Uterus (tissue), 4 donors: ENCODE results near the gene GALNTL6. TPM values are rescaled to one million over a fixed set of nuclear protein-coding genes. Genes with fewer than 3 reads are reported as not detected.

Experiments
- DNase-seq, 2 donors: peaks; one replicate each; pipeline ENCODE4 v3.0.0-alpha.2; 2019 to 2020
- H3K27ac ChIP-seq, 2 donors: fragments of 200-600 bp; sonication (generic); 1 replicate in 1 of 2; 2 replicates in 1 of 2; pipeline ENCODE4 v1.5.1; 2016 to 2018
- H3K27me3 ChIP-seq, 2 donors: fragments of 200-600 bp; sonication (generic); one replicate each; pipeline ENCODE4 v1.5.1; 2018 to 2019; ENCODE audit warnings: control low read depth in 1 of 2
- H3K36me3 ChIP-seq, 2 donors: fragments of 200-600 bp; sonication (generic); one replicate each; pipeline ENCODE4 v1.5.1; 2019; ENCODE audit warnings: control low read depth in 1 of 2
- H3K4me1 ChIP-seq, 2 donors: fragments of 200-600 bp; sonication (generic); one replicate each; pipeline ENCODE4 v1.5.1; 2018 to 2019; ENCODE audit warnings: control low read depth in 1 of 2
- H3K4me3 ChIP-seq, 2 donors: fragments of 200-600 bp; sonication (generic); 1 replicate in 1 of 2; 2 replicates in 1 of 2; pipeline ENCODE4 v1.5.1; 2018 to 2019; ENCODE audit warnings: mild to moderate bottlenecking in 1 of 2
- H3K9me3 ChIP-seq, 2 donors: fragments of 200-600 bp; sonication (generic); one replicate each; pipeline ENCODE4 v1.5.1; 2019; ENCODE audit warnings: control low read depth in 1 of 2
- CTCF ChIP-seq, 4 experiments: fragments of 200-600 bp in 2 of 4; fragments of 450-650 bp in 2 of 4; sonication (generic) in 2 of 4; IDR thresholded peaks; one replicate each; pipeline ENCODE4 v1.5.1; 2016 to 2019; ENCODE audit warnings: antibody characterized with exemption in 4 of 4, mild to moderate bottlenecking in 2 of 4, moderate library complexity in 1 of 4
- POLR2A ChIP-seq, 2 donors: fragments of 450-650 bp; IDR thresholded peaks; one replicate each; pipeline ENCODE4 v1.6.1; 2016; ENCODE audit warnings: antibody characterized with exemption in 2 of 2, mild to moderate bottlenecking in 1 of 2, moderate library complexity in 1 of 2
- intact Hi-C: fragments of 100-400 bp; cut with DNase I; formaldehyde crosslinking; loops from one replicate; pipeline ENCODE4 v1.15.1; 2023; ENCODE audit warnings: low total_unique reads
- total RNA-seq, 4 donors: library from RNA; depleted of rRNA in 3 of 4; stranded (reverse); fragments of >200 nt in 3 of 4; gene quantifications; one replicate each; pipeline versions ENCODE4 v1.1.0 to v1.2.4, GENCODE V29; 2014 to 2023
- donor health status: DM: yes; HTN: yes; CAD: no.

Gene GALNTL6
- total RNA-seq, 4 donors from 2014 or later, result 2.6 TPM; not detected in 3

- intact Hi-C loops, result no loop called here
- Histone ChIP-seq H3K27ac (no peak overlapping the region), H3K9me3 (no peaks in the 10 kb centered on the region), H3K4me3 (no peak overlapping the region), H3K36me3 (no peaks in the 10 kb centered on the region), H3K27me3 (no peaks in the 10 kb centered on the region), H3K4me1 (no peaks in the 10 kb centered on the region)
- TF ChIP-seq POLR2A (IDR thresholded peaks at IDR 0.05), result no peak
- TF ChIP-seq CTCF (IDR thresholded peaks at IDR 0.05), result no peak
- DNase-seq, result no peak
Measured at GRCh38 chr4:172155838-172156345, 342.7 kb downstream of the GALNTL6 start.

- Histone ChIP-seq H3K27ac (no peak overlapping the region), H3K27me3 (no peaks in the 10 kb centered on the region), H3K4me1 (no peaks in the 10 kb centered on the region), H3K36me3 (no peaks in the 10 kb centered on the region), H3K9me3 (no peaks in the 10 kb centered on the region), H3K4me3 (no peak overlapping the region)
- no peak for DNase-seq
- no peak for TF ChIP-seq POLR2A (IDR thresholded peaks at IDR 0.05)
- no peak for TF ChIP-seq CTCF (IDR thresholded peaks at IDR 0.05)
- intact Hi-C loops, result no loop called here
Measured at GRCh38 chr4:172157946-172158345, 344.7 kb downstream of the GALNTL6 start.

DNA sequence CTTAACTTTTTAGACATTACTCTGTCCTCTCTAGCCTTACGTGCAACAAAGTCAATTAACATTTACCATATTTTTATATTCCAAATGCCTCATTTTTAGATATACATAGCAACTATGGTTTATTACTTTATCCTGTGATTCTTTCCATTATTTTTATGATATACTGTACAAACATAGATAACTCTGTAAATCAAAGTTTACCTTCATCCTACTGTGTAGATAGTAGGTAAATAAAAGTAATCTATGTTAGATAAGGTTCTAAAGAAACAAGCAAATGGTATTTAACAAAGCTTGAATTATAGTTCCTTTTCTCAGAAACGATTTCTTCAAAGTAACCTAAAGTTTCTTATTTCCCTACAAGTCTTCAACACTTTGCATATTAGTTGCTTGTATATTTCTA lies 350.0 kb downstream of the GALNTL6 start:
- no peak for DNase-seq
- Histone ChIP-seq H3K4me3 (no peak overlapping the region), H3K27me3 (no peaks in the 10 kb centered on the region), H3K36me3 (no peaks in the 10 kb centered on the region), H3K4me1 (no peaks in the 10 kb centered on the region), H3K27ac (no peak overlapping the region), H3K9me3 (no peaks in the 10 kb centered on the region)
- intact Hi-C loops, result no loop called here
- no peak for TF ChIP-seq POLR2A (IDR thresholded peaks at IDR 0.05)
- TF ChIP-seq CTCF (IDR thresholded peaks at IDR 0.05), result no peak

DNA sequence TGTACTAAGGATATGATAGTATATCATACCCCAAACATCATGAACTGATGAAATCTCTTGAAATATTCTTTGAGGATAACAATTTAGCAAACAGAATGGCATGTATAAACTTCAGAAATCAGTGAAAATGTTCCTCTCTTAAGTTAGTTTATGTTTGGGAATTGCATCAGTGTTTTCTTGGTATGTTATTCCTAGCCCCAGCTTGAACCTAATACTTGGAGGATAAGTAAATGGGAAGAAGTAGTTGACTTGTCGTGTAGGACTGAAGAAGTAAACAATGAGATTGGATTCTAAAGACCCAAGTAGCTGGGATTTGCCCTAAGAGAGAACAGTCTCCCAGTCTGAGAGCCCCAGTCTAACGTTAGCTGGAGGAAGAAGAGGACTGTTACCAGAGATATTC lies 355.7 kb downstream of the GALNTL6 start:
- no peaks in the 10 kb centered on the region for H3K36me3 ChIP-seq
- H3K4me3 ChIP-seq, result no peak overlapping the region
- no peaks in the 10 kb centered on the region for H3K27me3 ChIP-seq
- TF ChIP-seq POLR2A (IDR thresholded peaks at IDR 0.05), result no peak
- no peak for TF ChIP-seq CTCF (IDR thresholded peaks at IDR 0.05)
- H3K27ac ChIP-seq, result no peak overlapping the region
- intact Hi-C loops, result no loop called here
- DNase-seq, result no peak
- H3K4me1 ChIP-seq, result no peaks in the 10 kb centered on the region
- no peaks in the 10 kb centered on the region for H3K9me3 ChIP-seq

DNA sequence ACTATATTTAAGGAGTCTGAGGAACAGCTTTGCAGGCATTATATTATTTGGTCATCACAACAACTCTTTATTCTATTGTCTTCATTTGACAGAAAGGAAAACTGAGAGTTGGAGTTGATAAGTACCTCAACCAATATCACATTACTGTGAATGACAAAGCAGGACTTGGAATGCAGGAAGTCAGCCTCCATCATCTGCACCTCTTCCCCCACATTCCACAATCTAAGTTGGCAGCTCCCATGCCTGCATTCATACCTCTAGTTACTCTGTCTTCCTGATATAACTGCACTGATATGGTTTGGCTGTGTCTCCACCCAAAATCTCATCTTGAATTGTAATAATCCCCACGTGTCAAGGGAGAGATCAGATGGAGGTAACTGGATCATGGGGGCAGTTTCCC lies 356.7 kb downstream of the GALNTL6 start:
- Histone ChIP-seq H3K27ac (no peak overlapping the region), H3K36me3 (no peaks in the 10 kb centered on the region), H3K4me1 (no peaks in the 10 kb centered on the region), H3K4me3 (no peak overlapping the region), H3K9me3 (no peaks in the 10 kb centered on the region), H3K27me3 (no peaks in the 10 kb centered on the region)
- no peak for TF ChIP-seq POLR2A (IDR thresholded peaks at IDR 0.05)
- DNase-seq, result no peak
- intact Hi-C loops, result no loop called here

GRCh38 chr4:172173206-172173605 lies 360.0 kb downstream of the GALNTL6 start:
- Histone ChIP-seq H3K9me3 (no peaks in the 10 kb centered on the region), H3K27me3 (no peaks in the 10 kb centered on the region), H3K4me3 (no peak overlapping the region), H3K27ac (no peak overlapping the region), H3K4me1 (no peaks in the 10 kb centered on the region), H3K36me3 (no peaks in the 10 kb centered on the region)
- TF ChIP-seq CTCF (IDR thresholded peaks at IDR 0.05), result no peak
- TF ChIP-seq POLR2A (IDR thresholded peaks at IDR 0.05), result no peak
- intact Hi-C loops, result no loop called here
- no peak for DNase-seq
